Activated T-cell treated with anti-CD3 and anti-CD28 coated beads, Interleukin-2, amount 50 U/mL, for 48 hours (primary cell): ENCODE data around the gene HP1BP3.
"Not testable (repeated sequence)": the region's sequence is repeated elsewhere in the genome, so short reads cannot be mapped to it uniquely, and the experiment has no call there.

ENCODE experiments used
- DNase-seq, 2 experiments: peaks; one replicate each; pipeline ENCODE4 v3.0.0-alpha.2; 2020

Gene HP1BP3

DNA sequence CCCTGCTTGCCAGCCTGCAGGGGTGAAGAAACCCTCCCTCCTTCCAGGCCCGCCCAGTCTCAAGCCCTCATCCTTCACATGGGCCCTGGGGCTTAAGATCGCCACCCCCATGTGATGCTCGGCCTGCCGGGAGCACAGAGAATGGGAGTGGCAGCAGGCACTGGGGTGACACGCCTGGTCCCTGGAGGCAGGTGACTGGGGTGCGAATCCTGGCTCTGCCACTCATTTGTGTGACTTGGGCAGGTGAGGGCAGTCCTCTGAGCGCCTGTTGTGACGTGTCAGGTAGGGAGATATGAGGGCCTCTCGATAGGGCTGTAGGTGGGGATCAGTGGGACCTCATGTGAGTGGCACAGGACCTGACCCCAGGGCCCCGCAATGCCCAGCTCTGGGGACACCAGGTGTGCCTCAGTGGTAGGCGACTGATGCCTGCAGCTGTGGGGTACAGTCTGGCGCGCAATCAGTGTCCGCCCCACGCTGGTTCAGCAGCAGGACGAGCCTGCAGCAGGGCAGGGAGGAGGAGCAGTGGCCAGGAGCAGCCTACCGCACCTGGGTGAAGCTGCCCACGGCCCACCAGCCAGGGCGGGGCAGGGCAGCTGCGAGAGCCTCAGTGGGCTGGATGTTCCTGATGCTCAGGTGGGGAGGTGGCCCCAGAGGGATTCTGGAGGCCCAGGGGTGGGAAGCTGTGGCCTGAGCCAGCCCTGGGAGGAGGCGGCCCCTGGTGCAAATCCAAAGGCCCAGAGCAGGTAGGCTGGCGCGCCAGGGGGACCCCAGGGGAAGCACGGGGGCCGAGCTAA is 60.8 kb downstream of the HP1BP3 start:
- no peak for DNase-seq

GRCh38 chr1:20725189-20726117 is 61.7 kb downstream of the HP1BP3 start:
- peak in 1 of 2 experiments; percentile 16 for DNase-seq

DNA sequence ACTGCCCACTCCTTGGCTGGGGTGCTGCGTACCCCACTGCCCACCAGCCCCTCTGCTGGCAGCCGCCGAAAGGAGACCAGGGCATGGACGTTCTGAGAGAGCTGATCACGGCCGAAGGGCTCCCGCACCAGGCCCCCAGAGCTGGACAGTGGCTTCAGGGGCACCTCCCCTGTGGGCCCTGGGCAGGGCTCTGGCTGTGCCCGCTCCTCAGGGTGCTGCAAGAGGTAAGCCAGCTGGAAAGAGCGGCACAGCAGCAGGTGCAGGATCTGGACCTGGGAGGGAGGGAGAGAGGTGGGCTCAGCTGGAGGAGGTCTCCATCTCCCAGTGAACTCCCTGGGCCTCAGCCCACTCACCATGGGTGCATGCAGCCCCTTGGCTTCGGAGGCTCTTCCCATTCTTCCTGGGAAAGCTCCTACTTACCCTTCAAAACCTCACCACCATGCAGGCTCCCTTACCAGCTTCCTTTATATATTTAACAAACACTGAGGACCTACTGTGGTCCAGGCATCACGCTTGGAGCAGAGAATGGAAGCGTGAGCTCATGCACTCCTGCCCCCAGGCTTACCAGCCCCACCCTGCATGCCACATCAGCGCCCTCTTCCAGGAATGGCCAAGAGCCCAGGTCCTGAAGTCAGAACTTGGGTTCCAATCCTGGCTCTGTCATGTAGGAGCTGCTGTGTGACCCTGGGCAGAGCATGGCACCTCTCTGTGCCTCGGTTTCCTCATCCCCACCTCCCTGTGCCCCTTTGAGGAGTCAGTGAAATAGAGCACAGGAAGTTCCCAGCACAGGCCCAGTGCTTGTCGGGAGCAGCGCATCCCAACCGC is 62.5 kb downstream of the HP1BP3 start:
- peak in 1 of 2 experiments; percentile 9 for DNase-seq

- DNase-seq = peak; percentile 12 to 15
Measured at GRCh38 chr1:20723537-20724363, 63.4 kb downstream of the HP1BP3 start.

DNA sequence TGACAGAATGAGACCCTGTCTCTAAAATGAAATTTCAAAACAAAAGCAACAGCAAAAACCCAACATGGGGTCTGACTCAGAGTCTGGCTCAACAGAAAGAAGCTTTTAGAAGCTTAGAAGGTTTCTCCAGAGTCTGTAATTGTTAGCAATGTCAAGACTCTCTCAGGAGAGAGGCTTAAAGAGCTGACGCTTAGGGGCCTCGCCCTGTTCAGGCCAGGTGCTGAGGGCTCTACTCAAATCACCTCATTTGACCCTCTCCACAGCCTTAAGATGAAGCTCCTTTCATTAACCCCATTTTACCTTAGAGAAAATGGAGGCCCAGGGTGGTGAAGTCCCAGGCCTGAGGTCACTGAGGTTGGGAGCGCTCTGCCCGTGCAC is 64.0 kb downstream of the HP1BP3 start:
- DNase-seq = no peak

DNA sequence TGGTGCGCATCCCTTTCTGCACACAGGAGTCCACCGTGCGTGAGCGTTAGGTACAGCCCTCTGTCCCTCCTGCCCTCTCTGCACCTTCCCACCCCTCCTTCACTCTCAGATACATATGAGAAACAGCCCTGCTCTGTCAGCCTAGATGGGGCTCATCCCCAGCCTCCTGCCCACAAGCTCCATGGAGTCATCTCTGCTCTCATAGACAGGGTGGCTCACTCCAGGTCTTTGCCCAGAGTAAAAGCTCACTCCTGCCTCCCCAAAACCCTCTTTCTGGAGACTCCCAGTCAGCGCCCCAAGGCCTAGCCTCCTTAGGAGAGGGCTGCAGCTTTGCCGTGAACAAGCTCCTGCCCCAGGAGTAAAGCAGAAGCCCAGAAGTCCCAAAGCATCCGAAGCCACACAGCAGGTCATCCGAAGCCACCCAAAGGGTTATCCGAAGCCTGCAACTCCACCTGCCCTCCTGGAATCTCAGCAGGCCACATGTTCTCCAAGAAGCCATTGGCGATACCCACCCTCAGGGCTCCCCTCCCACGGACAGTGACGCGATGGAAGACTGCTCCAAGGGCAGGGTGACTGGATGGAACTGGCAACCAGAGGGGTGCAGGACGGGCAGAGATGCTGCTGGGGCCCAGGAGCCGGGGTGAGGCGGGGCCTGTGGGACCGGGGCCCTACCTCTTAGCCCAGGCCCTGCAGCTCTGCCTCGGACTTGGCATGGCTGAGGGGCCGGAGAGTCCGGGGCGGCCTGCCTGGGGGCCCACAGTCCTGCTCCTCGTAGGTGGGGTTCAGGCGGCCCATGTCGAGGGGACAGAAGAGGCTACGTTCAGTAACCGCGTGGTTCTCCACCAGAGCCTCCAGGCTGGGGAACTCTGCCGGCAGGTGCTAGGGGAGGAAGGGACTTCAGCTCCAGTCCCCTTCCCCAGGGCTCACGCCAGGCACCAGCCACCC is 65.7 kb downstream of the HP1BP3 start:
- DNase-seq = peak in 1 of 2 experiments; percentile 19

GRCh38 chr1:20720631-20721091 is 66.4 kb downstream of the HP1BP3 start:
- DNase-seq = peak in 1 of 2 experiments; percentile 12

DNA sequence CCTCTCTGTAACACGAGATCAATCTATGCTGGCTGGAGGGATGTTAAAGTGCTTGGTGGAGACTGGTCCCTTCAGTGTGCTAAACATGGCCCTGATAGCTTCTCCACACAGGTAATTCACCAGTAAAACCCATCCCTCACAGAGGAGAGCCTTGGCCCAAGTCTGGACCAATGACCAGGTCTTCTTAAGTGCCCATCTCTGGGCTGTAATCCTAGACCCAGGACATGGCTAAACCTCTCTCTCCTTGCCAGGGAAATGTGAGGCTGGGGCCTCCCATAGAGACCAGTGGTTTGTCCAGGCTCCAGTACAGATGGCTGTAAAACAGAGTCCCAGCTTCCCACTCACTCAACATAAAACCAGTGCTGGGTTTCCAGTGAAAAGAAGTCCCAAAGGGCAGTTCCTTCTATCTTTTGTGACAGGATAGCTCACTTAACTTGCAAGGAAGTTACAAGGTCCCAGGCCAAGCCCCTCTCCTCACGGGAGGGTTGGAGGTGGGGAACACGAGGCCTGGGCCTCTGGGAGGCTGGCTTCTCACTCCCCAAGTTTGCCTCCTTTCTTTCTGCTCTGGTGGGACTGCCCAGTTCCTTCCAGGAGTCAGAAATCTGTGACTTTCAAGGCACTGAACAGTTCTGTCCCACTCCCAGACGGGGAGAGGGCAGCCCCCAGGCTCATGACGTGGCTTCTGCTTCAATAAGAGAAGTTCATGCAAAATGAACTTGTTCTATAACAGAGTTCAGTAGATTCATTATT is 67.1 kb downstream of the HP1BP3 start:
- no peak for DNase-seq

GRCh38 chr1:20719261-20719660 is 67.8 kb downstream of the HP1BP3 start:
- DNase-seq = no peak

- DNase-seq = not testable (repeated sequence)
Measured at GRCh38 chr1:20718343-20718882, 68.7 kb downstream of the HP1BP3 start.

GRCh38 chr1:20717452-20718342 is 69.4 kb downstream of the HP1BP3 start, which contains the start of gene KIF17:
TSS of gene KIF17 (minus strand) at chr1:20718007. CDS start at chr1:20717706, 301 bp downstream.
- DNase-seq = peak; percentile 59 to 75

GRCh38 chr1:20716232-20716631 is 70.9 kb downstream of the HP1BP3 start:
- no peak for DNase-seq

DNA sequence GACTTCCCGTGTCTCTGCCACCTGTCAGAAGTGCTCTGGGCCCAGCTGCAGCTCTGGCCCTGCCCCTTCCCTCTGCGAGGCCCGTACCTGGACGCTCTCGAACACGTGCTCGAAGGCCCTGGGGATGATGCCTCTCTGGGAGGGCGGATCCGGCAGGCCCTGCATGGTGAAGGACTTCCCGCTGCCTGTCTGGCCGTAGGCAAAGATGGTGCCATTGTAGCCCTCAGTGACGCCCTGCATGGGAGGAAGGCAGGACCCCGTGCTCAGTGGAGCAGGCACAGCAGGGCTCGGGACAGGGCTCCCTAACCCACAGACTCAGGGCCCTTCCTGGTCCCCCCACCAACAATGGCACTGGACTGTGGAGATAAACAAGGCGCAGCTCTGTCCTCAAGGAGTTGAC is 71.7 kb downstream of the HP1BP3 start:
- DNase-seq = no peak

GRCh38 chr1:20713440-20713839 is 73.7 kb downstream of the HP1BP3 start:
- DNase-seq = no peak

GRCh38 chr1:20712215-20712577 is 74.9 kb downstream of the HP1BP3 start:
- DNase-seq = no peak

GRCh38 chr1:20711285-20712214 is 75.6 kb downstream of the HP1BP3 start:
- DNase-seq = no peak
